HUES64 (cell line): ENCODE data around the gene TFEB.
"Not testable (repeated sequence)": the region's sequence is repeated elsewhere in the genome, so short reads cannot be mapped to it uniquely, and the experiment has no call there.

ENCODE experiments used
- H3K27ac ChIP-seq: 2 replicates; pipeline ENCODE4 v1.7.0; 2013; ENCODE audit warnings: low read depth, low read length, inconsistent platforms
- H3K27me3 ChIP-seq: 2 replicates; pipeline ENCODE4 v1.6.1; 2013; ENCODE audit warnings: mild to moderate bottlenecking, low read length; ENCODE audit not compliant: insufficient read depth
- H3K36me3 ChIP-seq: 2 replicates; pipeline ENCODE4 v1.6.1; 2013; ENCODE audit warnings: mild to moderate bottlenecking, low read length; ENCODE audit not compliant: insufficient read depth
- H3K4me1 ChIP-seq: 2 replicates; pipeline ENCODE4 v1.6.1; 2013; ENCODE audit warnings: mild to moderate bottlenecking, low read length, moderate library complexity; ENCODE audit not compliant: insufficient read depth
- H3K4me3 ChIP-seq: 2 replicates; pipeline ENCODE4 v1.5.1; 2013; ENCODE audit warnings: mild to moderate bottlenecking, low read length, moderate library complexity
- H3K9ac ChIP-seq: 2 replicates; pipeline ENCODE4 v1.6.1; 2013; ENCODE audit warnings: mild to moderate bottlenecking, low read depth, low read length
- H3K9me3 ChIP-seq: 2 replicates; pipeline ENCODE4 v1.6.1; 2013; ENCODE audit warnings: low read depth, low read length; ENCODE audit not compliant: insufficient read depth
- WGBS: fragments of 150-250, 120-280 bp; methylation state at CpG from one replicate; pipeline ENCODE4 v1.1.7; 2013; ENCODE audit warnings: missing lambda C conversion rate; 5-methylcytosine and 5-hydroxymethylcytosine counted together

The TFEB gene

GRCh38 chr6:41775293-41775882, 40.0 kb upstream of the TFEB start:
- no peak overlapping the region for H3K4me3 ChIP-seq
- 97% methylated on average over 12 of the region's 13 CpGs for WGBS
- no peaks in the 10 kb centered on the region for H3K27me3 ChIP-seq
- H3K27ac ChIP-seq = no peak overlapping the region
- H3K36me3 ChIP-seq = peaks cover 34% of the 10 kb centered on the region
- no peak overlapping the region for H3K9ac ChIP-seq
- no peaks in the 10 kb centered on the region for H3K9me3 ChIP-seq
- no peaks in the 10 kb centered on the region for H3K4me1 ChIP-seq

GRCh38 chr6:41774841-41775240, 39.4 kb upstream of the TFEB start:
- Histone ChIP-seq H3K36me3 (peaks cover 36% of the 10 kb centered on the region), H3K9ac (no peak overlapping the region), H3K4me3 (no peak overlapping the region), H3K27me3 (no peaks in the 10 kb centered on the region), H3K9me3 (no peaks in the 10 kb centered on the region), H3K27ac (no peak overlapping the region), H3K4me1 (no peaks in the 10 kb centered on the region)
- WGBS = 94% methylated on average over 3 of the region's 3 CpGs

- Histone ChIP-seq H3K4me3 (no peak overlapping the region), H3K27ac (no peak overlapping the region), H3K27me3 (no peaks in the 10 kb centered on the region), H3K4me1 (peaks cover 9% of the 10 kb centered on the region), H3K9me3 (no peaks in the 10 kb centered on the region), H3K36me3 (peaks cover 32% of the 10 kb centered on the region), H3K9ac (no peak overlapping the region)
- 93% methylated on average over 29 of the region's 29 CpGs for WGBS
These were observed 35.9 kb upstream of the TFEB start for GRCh38 chr6:41771058-41771983.

GRCh38 chr6:41770381-41771057, 35.1 kb upstream of the TFEB start:
- H3K9me3 ChIP-seq = no peaks in the 10 kb centered on the region
- H3K36me3 ChIP-seq = peaks cover 31% of the 10 kb centered on the region
- no peak overlapping the region for H3K27ac ChIP-seq
- H3K4me3 ChIP-seq = no peak overlapping the region
- H3K4me1 ChIP-seq = peaks cover 9% of the 10 kb centered on the region
- 95% methylated on average over 30 of the region's 30 CpGs for WGBS
- H3K9ac ChIP-seq = no peak overlapping the region
- H3K27me3 ChIP-seq = no peaks in the 10 kb centered on the region

GRCh38 chr6:41769376-41769775, 34.0 kb upstream of the TFEB start:
- H3K9me3 ChIP-seq = no peaks in the 10 kb centered on the region
- 95% methylated on average over 8 of the region's 8 CpGs for WGBS
- peaks cover 9% of the 10 kb centered on the region for H3K4me1 ChIP-seq
- H3K4me3 ChIP-seq = no peak overlapping the region
- H3K9ac ChIP-seq = no peak overlapping the region
- H3K27ac ChIP-seq = no peak overlapping the region
- H3K36me3 ChIP-seq = peaks cover 20% of the 10 kb centered on the region
- no peaks in the 10 kb centered on the region for H3K27me3 ChIP-seq

GRCh38 chr6:41768545-41769308, 33.3 kb upstream of the TFEB start:
- peaks cover 17% of the 10 kb centered on the region for H3K36me3 ChIP-seq
- peaks cover 9% of the 10 kb centered on the region for H3K4me1 ChIP-seq
- H3K27me3 ChIP-seq = no peaks in the 10 kb centered on the region
- no peaks in the 10 kb centered on the region for H3K9me3 ChIP-seq
- WGBS = 82% methylated on average over 10 of the region's 10 CpGs
- H3K27ac ChIP-seq = no peak overlapping the region
- 0 out of 2 replicates have a peak overlapping the region, but pooled peaks have one; percentile 37 for H3K9ac ChIP-seq
- H3K4me3 ChIP-seq = no peak overlapping the region

GRCh38 chr6:41767112-41767833, 31.9 kb upstream of the TFEB start:
- peaks cover 11% of the 10 kb centered on the region for H3K36me3 ChIP-seq
- H3K9ac ChIP-seq = no peak overlapping the region
- no peaks in the 10 kb centered on the region for H3K27me3 ChIP-seq
- H3K4me1 ChIP-seq = peaks cover 9% of the 10 kb centered on the region
- 78% methylated on average over 12 of the region's 12 CpGs for WGBS
- H3K27ac ChIP-seq = no peak overlapping the region
- H3K9me3 ChIP-seq = no peaks in the 10 kb centered on the region
- no peak overlapping the region for H3K4me3 ChIP-seq

GRCh38 chr6:41766043-41766664, 30.7 kb upstream of the TFEB start:
- H3K36me3 ChIP-seq, H3K4me1 ChIP-seq, H3K4me3 ChIP-seq, H3K27me3 ChIP-seq, H3K9ac ChIP-seq, H3K9me3 ChIP-seq, H3K27ac ChIP-seq: not testable (repeated sequence)
- 92% methylated on average over 4 of the region's 4 CpGs for WGBS

- WGBS = 83% methylated on average over 2 of the region's 2 CpGs
- no peaks in the 10 kb centered on the region for H3K36me3 ChIP-seq
- H3K9ac ChIP-seq = no peak overlapping the region
- H3K27ac ChIP-seq = no peak overlapping the region
- H3K4me1 ChIP-seq = peaks cover 6% of the 10 kb centered on the region
- H3K9me3 ChIP-seq = no peaks in the 10 kb centered on the region
- no peaks in the 10 kb centered on the region for H3K27me3 ChIP-seq
- H3K4me3 ChIP-seq = no peak overlapping the region
These were observed 28.1 kb upstream of the TFEB start for GRCh38 chr6:41763470-41763869.

- H3K4me1 ChIP-seq = 0 out of 2 replicates have a peak, but pooled peaks cover 3% of the 10 kb centered on the region
- no peaks in the 10 kb centered on the region for H3K9me3 ChIP-seq
- no peak overlapping the region for H3K27ac ChIP-seq
- WGBS = 75% methylated on average over 2 of the region's 2 CpGs
- H3K4me3 ChIP-seq = no peak overlapping the region
- no peak overlapping the region for H3K9ac ChIP-seq
- no peaks in the 10 kb centered on the region for H3K27me3 ChIP-seq
- no peaks in the 10 kb centered on the region for H3K36me3 ChIP-seq
These were observed 24.6 kb upstream of the TFEB start for GRCh38 chr6:41759905-41760579.
